Lower leg skin (tissue), 4 donors: ENCODE data around the gene CALHM3. TPM values are rescaled to one million over a fixed set of nuclear protein-coding genes. Genes with fewer than 3 reads are reported as not detected.
"Not testable (repeated sequence)": the region's sequence is repeated elsewhere in the genome, so short reads cannot be mapped to it uniquely, and the experiment has no call there.

Source experiments
- DNase-seq, 2 donors: peaks; one replicate each; pipeline ENCODE4 v3.0.0-alpha.2; 2019; ENCODE audit warnings: low spot score in 2 of 2
- H3K4me3 ChIP-seq: fragments of 200-600 bp; sonication (generic); 2 replicates; pipeline ENCODE4 v1.5.1; 2017; ENCODE audit warnings: mild to moderate bottlenecking, low read depth; ENCODE audit not compliant: poor library complexity, severe bottlenecking
- CTCF ChIP-seq, 3 donors: fragments of 450-650 bp; IDR thresholded peaks; one replicate each; pipeline ENCODE4 v1.5.1; 2016; ENCODE audit warnings: antibody characterized with exemption in 3 of 3, mild to moderate bottlenecking in 3 of 3, moderate library complexity in 2 of 3
- POLR2A ChIP-seq, 2 donors: fragments of 450-650 bp; IDR thresholded peaks; one replicate each; pipeline ENCODE4 v1.6.1; 2016 to 2017; ENCODE audit warnings: antibody characterized with exemption in 2 of 2, mild to moderate bottlenecking in 1 of 2, moderate library complexity in 1 of 2
- WGBS, 2 donors: methylation state at CpG; one replicate each; pipeline ENCODE4 v1.1.5; 2018; 5-methylcytosine and 5-hydroxymethylcytosine counted together
- intact Hi-C: fragments of 100-400 bp; cut with DNase I; formaldehyde crosslinking; loops from one replicate; pipeline ENCODE4 v1.15.0; 2023; ENCODE audit warnings: low total_unique reads
- total RNA-seq, 4 donors: library from RNA; depleted of rRNA; stranded (reverse); fragments of >200 nt; gene quantifications; one replicate each; pipeline ENCODE4 v1.1.0, GENCODE V29; 2016

The CALHM3 gene
- total RNA-seq, 4 donors from 2014 or later = not detected

- TF ChIP-seq POLR2A (IDR thresholded peaks at IDR 0.05) = no peak
- TF ChIP-seq CTCF (IDR thresholded peaks at IDR 0.05) = no peak
- no peak overlapping the region for H3K4me3 ChIP-seq
- 94 to 95% methylated on average over 10 of the region's 10 CpGs for WGBS, 2 donors
- intact Hi-C loops = no loop called here
- DNase-seq = peak in 1 of 2 donors; percentile 56
Observed at GRCh38 chr10:103510791-103511752, 32.0 kb upstream of the CALHM3 start.

GRCh38 chr10:103510046-103510685, 31.1 kb upstream of the CALHM3 start:
- DNase-seq = peak in 1 of 2 donors; percentile 72
- WGBS, 2 donors = 91 to 92% methylated on average over 7 to 8 of the region's 8 CpGs
- intact Hi-C loops = no loop called here
- H3K4me3 ChIP-seq = no peak overlapping the region
- no peak for TF ChIP-seq POLR2A (IDR thresholded peaks at IDR 0.05)
- no peak for TF ChIP-seq CTCF (IDR thresholded peaks at IDR 0.05)

- WGBS, 2 donors = 59 to 65% methylated on average over 10 of the region's 10 CpGs
- peak in 1 of 2 donors; percentile 53 for DNase-seq
- intact Hi-C loops = no loop called here
- no peak for TF ChIP-seq CTCF (IDR thresholded peaks at IDR 0.05)
- no peak for TF ChIP-seq POLR2A (IDR thresholded peaks at IDR 0.05)
- H3K4me3 ChIP-seq = no peak overlapping the region
Observed at GRCh38 chr10:103507235-103508191, 28.5 kb upstream of the CALHM3 start.

- TF ChIP-seq CTCF (IDR thresholded peaks at IDR 0.05) (no peak), POLR2A (IDR thresholded peaks at IDR 0.05) (no peak)
- peak in 1 of 2 donors; percentile 43 for DNase-seq
- H3K4me3 ChIP-seq = no peak overlapping the region
- intact Hi-C loops = no loop called here
- 87 to 94% methylated on average over 4 of the region's 4 CpGs for whole genome bisulfite sequencing, 2 donors
Observed at GRCh38 chr10:103506061-103506460, 27.0 kb upstream of the CALHM3 start.

- intact Hi-C loops = no loop called here
- no peak overlapping the region for H3K4me3 ChIP-seq
- 70 to 79% methylated on average over 10 of the region's 10 CpGs for WGBS, 2 donors
- DNase-seq = no peak
- TF ChIP-seq POLR2A (IDR thresholded peaks at IDR 0.05) = no peak
- no peak for TF ChIP-seq CTCF (IDR thresholded peaks at IDR 0.05)
Observed at GRCh38 chr10:103504181-103504783, 25.2 kb upstream of the CALHM3 start.

GRCh38 chr10:103503777-103504176, 24.7 kb upstream of the CALHM3 start:
- H3K4me3 ChIP-seq, intact Hi-C loops, DNase-seq: not testable (repeated sequence)
- WGBS, 2 donors = 94% methylated on average over 6 of the region's 6 CpGs
